HS-5 (cell line): ENCODE measurements around the gene ERH.
"Not testable (repeated sequence)": the region's sequence is repeated elsewhere in the genome, so short reads cannot be mapped to it uniquely, and the experiment has no call there.

Experiments used
- DNase-seq: peaks from one replicate; pipeline ENCODE4 v3.0.0-alpha.2; 2012; ENCODE audit warnings: low read depth

Gene ERH

DNA sequence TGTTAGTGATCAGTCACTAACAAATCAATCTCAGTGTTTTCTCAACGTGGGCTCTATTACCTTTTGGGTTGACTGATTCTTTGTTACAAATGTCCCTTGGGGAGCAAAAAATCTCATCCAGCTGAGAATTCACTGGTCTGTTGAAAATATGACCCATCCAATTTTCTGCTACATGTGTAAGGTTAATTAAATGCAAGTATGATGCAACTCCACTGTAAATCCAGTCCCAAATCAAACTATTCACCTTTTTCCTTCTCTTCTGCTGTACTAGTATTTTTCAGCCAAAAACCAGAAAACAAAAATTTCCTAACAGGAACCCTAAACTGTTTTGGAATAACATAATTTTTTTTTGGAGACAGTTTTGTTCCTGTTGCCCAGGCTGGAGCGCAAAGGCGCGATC, 2.2 kb downstream of the ERH start:
- DNase-seq = no peak

DNA sequence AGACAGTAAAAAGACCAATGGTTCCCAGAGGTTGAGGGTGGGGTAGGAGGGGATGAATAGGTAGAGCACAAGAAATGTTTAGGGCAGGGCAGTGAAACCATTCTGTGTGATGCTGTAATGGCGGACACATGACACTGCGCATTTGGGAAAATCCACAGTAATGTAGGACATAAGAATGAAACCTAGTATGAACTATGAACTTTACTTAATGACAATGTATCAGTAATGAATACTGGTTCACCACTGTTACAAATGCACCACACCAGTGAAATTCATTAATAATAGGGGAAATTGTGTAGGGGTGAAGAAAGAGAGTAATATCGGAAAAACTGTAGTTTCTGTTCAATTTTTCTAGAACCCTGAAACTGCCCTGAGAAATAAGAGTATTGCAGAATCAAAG, 5.6 kb downstream of the ERH start:
- DNase-seq = no peak

DNA sequence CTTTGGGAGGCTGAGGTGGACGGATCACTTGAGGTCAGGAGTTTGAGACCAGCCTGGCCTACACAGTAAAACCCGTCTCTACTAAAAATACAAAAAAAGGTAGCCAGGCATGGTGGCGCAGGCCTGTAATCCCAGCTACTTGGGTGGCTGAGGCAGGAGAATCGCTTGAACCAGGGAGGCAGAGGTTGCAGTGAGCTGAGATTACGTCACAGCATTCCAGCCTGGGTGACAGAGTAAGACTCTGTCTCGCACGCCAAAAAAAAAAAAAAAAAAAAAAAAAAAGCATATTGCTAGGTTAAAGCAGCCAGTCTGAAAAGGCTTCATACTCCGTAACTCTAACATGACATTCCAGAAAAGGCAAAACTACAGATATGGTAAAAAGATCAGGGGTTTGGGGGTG, 6.7 kb downstream of the ERH start:
- DNase-seq = not testable (repeated sequence)

DNA sequence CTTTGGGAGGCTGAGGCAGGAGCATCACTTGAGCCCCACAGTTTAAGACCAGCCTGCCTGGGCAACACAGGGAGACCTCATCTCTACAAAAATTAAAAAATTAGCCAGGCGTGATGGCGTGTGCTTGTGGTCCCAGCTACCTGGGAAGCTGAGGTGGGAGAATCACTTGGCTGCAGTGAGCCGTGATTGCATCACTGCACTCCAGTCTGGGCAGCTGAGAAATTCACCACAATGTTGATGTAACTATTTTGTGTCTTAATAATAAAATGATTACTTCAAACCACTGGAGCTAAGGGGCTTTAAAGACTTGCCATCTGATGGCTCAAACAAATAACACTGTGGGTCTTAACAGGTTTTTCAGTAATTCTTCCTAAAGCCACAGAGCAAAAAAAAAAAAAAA, 10.8 kb downstream of the ERH start:
- DNase-seq = no peak

DNA sequence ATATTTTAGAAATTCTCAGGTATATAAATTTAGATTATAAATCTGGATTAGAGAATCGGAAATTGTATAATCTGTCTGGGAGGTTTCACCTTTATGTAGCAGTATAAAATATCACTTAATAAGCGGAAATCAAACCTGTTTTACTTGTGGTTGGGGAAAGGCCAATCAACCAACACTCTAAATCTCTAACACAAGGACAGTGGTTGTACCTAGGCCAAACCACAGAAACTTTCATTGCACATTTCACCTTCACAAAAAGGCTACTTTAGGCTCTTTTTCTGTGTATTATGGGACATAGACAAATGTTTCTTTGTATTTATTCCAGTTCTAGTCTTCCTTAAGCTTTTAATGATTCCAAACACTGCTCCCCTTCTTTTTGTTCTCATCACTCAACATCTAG, 19.8 kb downstream of the ERH start:
- no peak for DNase-seq

DNA sequence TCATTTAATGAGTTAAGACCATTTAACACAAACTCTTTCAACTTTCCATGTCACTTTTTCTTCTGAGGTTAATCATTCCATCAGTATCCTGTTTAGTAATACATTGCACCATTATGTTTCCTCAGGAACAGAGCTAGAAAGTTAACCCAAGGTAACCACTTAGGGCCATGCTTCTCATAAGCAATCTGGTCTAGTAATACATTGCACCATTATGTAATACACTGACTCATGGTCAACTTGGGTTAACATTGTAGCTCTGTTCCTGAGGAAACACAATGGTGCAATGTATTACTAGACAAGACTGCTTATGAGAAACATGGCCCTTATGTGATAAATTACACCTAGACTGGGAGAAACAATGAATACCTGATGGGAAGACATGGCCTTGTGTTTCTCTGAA, 21.7 kb downstream of the ERH start:
- DNase-seq = peak; percentile 36

DNA sequence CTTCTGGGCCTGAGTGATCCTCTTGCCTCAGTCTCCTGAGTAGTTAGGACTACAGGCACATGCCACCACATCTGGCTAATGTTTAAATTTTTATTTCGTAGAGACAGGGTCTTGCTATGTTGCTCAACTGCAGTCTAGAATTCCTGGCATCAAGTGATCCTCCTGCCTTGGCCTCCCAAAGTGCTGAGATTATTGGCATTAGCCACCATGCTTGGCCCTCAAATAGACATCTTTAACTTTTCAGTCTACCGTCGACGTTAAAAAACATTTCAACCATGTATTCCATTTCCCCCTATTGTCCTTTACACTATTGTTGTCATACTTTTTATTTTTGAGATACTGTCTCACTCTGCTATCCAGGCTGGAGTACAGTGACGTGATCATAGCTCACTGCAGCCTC, 22.4 kb downstream of the ERH start:
- DNase-seq = no peak

DNA sequence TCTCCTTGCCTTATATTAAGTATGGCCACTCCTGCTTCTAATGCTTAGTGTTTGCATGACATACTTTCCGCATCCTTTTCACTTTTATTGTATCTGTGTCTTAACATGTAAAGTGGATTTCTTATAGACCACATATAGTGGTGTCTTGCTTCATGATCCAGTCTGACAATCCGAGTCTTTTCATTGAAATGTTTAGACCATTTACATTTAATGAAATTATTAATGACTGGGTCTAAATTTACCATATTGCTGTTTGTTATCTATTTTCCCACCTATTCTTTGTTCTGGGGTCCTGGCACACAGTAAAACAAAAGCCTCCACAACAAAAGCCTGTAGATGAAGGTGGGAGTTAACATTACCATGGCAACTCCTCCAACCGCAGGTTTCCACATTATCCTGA, 22.9 kb downstream of the ERH start:
- DNase-seq = no peak

DNA sequence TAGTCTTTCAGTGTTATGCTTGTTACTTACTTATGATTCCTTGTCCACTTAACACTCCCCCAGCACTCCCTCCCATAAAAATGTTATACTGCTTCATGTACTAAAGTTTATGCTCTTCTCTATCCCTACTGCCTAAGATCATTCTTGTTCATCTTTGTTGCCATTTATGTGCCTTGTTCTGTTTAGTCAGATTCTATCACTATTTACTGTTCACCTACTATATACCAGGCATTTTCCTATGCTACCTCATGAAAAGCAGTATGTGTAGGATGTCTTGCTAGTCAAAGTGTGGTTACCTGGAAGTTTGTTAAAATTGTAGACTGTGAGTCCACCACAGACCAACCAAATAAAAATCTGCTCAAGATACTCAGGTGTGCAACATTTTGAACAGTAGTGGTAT, 23.9 kb downstream of the ERH start:
- DNase-seq = no peak

DNA sequence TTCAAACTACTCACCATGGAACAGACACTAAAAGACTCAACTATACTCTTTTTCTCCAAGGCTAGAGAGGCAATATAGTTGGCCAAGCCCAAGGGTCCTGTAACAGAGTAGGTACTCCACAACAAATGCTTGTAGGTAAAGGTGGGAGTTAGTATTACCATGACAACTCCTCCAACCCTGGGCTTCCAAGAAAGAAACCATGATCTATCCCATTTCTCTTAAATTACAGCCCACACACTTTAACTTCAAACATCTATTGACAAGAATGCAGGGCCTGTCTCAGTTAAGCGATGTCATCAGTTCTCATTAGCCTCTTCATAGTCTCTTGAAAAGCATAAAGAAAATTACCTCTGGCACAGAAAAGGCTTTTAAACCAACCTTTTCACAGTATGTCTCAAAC, 25.0 kb downstream of the ERH start:
- no peak for DNase-seq

DNA sequence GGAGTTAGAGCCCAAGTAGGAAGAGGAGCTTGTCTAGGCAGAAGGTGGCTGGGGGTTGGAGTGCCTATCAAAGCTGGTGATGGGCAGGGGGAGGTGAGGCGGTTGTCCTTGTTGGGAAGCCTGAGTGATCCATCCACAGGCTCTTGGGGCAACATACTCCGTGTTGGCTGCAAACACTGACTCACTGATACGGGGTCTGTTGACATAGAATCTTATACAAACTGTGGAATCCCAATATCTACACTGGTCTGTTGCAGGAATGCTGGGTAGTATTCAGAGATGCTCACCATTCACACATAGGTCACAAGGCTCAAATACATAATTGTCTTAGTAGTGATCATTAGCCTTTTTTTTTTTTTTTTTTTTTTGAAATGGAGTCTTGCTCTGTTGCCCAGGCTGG, 26.0 kb downstream of the ERH start:
- no peak for DNase-seq

DNA sequence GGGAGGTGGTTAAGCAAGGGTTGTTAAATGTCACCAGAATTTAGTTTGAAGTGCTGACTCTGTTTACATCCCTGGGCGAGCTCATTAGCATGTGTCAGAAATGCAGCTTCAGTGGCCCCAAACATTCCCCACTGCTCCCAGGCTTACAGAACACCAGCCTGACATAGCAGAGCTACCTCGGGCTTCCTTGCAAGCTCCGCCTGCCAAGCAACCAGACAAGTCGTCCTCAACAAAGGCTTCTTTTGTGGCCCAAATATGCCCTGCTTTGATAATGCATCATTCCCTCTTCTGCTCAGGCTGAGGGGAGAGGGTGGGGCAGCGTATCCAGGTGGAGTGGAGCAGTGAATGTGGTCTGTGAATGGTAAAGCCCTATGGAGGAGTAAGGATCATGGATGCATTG, 28.0 kb downstream of the ERH start:
- DNase-seq = no peak

DNA sequence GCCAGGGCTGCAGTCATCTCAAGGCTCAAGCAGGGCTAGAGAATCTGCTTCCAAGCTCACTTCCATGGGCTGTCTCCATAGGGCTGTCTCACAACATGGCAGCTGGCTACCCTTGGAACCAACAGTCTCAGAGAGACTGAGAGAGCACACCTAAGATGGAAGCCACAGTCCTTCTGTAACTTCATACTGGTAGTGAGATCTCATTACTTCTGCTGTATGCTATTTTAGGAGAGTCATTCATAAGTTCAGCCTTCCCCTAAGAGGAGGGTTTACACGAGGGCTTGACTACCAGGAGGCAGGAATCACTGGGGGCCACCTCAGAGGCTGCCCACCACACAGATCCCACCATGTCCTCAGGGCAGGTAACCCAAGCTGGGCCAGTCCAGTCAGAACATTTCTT, 29.7 kb downstream of the ERH start:
- no peak for DNase-seq

DNA sequence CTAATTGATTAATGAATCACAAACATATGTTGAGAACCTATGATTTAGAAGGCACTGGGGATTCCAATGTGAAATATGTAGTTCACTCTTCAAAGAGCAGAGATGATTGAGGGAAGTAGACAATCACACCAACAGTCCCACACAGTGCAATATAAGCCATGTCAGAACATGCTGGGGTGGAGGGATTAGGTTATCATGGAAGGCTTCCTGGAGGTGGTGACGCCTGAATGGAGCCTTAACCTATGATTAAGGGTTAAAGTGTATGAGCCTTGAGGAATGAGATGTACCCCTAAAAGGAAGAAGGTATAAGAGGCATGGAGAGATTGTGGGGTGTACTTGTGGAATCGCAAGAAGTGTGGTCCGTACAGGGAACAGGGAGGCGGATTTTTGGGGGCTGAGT, 31.3 kb downstream of the ERH start:
- no peak for DNase-seq

DNA sequence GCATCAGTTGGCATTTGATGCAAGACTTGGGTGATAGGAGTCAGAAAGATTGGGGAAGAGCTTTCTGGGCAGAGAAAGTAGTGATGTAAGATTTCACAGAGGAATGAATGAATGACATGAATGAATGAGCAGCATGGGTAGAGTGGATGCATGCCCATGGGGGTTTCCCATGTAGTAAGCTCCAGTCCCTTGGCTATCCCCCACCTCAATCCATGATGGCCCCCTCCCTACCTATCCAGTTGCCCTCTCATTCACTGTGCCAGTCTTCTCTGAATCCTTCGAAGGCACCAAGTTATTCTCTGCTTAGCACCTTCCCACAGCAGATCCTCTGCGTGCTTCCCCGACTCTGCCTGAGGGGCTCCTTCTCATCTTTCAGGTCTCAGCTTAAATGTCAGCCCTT, 32.0 kb downstream of the ERH start:
- no peak for DNase-seq

DNA sequence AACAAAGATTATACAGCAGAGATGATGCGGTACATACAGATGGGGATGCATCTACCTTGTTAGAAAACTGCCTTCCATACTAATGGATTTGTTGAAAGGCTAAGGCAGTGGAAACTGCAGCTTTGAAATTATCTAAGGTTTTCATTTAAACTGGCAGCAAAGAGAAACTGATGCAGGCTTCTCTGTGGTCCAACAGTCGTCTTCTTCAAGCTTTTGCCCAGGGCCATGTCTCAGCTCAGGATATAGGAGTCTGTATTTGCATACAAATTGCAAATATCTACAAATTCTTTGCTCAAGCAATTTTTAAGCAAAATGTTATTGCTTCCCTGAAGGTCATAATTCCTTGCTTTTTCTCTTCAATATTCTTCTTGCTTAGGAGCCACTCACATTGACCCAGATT, 33.7 kb downstream of the ERH start:
- DNase-seq = no peak

DNA sequence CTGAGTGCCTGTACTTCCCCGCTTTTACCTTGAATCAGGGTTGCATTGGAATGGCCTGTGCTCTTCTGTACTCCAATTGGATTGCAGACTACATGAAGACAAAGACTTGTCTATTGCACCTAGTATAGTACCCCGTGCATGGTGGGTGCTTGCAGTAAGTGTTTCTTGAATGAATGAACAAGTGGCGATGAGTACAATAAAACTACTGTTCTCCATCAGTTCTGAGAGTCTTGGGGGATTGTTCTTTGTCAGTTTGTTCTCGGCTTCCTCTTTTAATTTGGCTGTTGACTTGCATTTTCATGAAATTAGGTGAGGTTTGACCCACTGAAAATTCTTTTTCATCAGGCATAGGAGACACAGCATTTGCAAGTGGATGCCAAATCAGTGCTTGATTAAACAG, 34.1 kb downstream of the ERH start:
- DNase-seq = no peak

DNA sequence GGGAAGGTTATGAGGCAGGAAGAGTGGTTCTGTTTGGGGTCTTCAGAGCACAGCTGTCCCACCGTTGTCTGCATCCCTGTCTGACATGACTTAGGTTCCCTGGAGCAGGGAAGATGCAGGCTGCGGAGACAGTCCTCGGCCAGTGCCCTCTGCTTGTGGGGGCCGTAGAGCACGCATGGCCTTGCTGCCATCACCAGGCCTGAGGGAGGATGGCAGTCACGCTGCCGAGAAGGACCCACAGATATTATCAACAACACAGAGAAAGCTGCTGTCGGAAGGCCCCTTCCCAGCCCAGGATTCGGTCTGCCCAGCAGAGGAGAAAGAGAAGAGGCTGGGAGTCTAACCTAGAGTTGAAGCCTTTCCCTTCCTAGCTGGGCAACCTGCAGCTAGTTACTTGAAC, 35.0 kb downstream of the ERH start:
- no peak for DNase-seq

DNA sequence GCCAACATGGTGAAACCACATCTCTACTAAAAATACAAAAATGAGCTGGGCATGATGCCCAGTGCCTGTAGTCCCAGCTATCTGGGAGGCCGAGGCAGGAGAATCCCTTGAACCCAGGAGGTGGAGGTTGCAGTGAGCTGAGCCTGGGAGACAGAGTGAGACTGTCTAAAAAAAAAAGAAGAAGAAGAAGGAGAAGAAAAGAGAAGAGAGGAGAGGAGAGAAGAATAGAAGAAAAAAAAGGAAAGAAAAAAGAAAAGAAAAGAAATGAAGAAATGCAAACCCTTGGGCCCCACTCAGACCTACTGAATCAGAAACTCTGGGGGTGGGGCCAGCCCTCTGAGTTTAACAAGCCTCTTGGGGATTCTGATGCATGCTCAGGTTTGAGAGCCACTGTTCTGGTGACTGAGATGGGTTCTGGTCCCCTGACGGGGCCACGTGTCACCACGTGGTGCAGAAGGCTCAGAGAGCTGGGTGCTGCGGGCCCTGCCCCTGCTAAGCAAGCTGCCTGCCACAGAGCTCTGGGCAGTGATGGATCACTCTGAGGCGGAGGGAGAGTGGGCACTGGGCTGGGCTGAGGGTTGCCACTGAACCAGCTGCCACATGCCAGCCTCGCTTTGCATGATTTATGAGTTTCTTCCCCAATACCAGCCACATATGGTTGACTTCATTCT, 37.5 kb downstream of the ERH start:
- no peak for DNase-seq

DNA sequence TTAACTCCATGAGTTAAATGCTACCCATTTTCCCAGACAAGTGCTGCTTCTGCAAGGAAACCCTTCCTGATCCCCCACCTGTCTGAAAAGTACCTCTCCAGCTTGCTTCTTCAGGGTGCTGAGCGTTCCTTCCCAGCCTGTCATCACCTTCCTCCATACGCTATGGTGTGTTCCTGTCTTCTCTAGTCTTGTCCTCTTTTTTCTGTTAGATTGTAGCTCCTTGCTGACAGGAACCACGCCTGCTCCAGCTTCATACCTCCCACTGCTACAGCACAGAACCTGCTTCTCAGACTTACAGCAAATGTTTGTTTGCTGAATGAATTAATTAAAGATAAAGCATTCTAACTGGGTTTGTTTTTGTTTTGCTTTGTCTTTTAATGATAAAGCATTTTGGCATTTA, 39.1 kb downstream of the ERH start:
- DNase-seq = no peak

DNA sequence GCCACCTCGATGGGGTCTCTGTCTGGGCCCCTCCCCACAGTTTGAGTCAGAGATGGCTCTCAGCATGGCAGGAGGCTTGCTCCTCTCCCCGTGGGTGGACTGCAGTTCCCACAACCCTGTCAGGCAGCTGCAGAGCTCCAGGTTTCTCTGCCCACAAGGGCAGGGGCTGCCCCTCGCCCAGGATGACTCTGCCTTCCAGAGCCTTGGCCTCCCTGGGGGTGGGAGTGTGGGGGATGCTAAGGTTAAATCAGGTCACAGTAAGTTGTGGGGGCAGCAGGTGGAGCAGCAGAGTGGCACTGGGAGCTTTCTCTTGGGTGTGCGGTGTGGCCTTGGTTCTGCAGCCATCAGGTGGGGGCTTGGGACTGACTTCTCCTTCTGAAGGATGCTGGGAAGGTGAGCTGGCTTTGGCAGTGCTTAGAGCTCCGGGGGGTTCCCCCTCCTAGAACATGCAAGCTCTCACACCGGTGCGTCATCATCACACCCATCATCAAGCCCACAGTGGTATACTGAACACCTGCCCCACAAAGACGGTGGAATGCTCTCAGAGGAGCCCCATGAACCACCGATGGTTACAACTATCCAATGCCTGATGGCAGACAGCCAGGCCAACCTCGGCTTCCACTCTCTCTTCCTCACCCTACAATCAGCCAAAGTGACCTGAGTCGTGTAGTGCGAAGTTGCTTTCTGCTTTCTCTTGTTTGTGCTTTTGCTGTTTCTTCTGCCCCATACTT, 39.7 kb downstream of the ERH start:
- no peak for DNase-seq

DNA sequence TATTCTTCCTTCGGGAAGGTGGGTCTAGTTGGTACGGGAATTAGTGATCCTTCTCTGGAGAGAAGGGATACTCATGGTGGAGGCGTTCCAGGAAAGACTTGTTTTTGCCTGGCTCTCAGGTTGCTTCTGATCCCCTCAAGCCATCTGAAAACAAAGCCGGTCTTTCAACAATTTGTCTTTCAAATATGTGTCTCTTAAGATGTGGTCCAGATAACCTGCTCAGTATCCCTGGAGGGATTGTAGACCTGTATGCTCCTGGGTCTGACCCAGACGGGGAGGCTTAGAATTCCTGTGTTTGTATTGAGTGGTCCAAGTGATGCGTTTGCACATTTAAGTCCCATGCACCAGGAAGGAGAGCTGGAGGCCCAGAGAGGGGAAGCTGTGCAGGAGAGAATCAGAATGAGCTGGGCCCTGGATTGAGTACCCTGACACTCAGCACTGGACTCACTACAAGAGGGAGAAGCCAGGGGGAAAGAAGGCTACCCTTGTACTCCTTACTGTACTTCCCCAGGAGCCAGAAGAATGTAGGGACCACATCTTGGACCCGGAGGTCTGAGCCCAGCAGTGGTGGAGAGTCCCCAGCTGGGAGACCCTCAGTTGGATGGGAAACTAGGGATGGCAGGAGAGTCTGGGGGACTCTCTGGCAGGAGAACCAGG, 40.4 kb downstream of the ERH start:
- DNase-seq = no peak

DNA sequence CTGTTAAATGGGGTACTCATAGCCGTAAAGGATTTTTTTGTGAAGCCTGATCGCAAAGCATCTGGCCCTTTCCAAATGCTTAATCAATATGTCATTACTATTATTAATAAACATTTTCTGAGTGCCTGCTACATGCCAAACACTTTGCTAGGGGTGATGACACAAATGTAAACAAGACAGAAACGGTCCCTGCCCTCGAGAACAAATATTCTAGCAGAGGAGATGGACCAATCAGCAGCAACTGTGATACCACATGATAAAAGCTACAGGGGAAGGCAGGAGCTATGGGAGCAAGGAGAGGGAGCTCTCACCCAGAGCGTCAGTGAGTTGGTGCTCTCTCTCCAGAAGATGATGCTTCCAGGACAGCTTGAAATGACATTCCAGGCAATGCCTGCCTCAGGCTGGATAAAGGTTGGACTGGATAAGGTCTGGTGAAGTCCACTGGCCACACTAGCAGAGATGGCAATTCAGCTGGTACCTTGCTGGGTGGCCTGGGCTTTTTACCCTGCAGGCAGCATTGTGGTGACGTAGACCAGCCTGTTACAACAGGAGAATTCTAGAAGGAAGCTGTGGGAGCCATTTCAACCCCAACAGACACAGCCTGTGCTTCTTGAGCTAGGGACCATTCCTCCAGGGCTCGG, 41.1 kb downstream of the ERH start:
- no peak for DNase-seq
